H1 (cell line): ENCODE measurements around the gene ZC3H8. TPM values are rescaled to one million over a fixed set of nuclear protein-coding genes. Genes with fewer than 3 reads are reported as not detected.

Source experiments
- CTCF ChIA-PET: fragments of 300-600 bp; sonication (Branson Sonifier 250); formaldehyde crosslinking; loops from one replicate; lab custom pipeline; 2021; ENCODE audit not compliant: partially characterized antibody; lab: Charles Lee
- POLR2A ChIA-PET: fragments of 300-600 bp; sonication (Branson Sonifier 250); formaldehyde crosslinking; loops from one replicate; lab custom pipeline; 2021; ENCODE audit warnings: inconsistent platforms; ENCODE audit not compliant: partially characterized antibody; lab: Charles Lee
- DNase-seq, 2 experiments: peaks; one replicate each; pipeline versions ENCODE4 v3.0.0 to v3.0.0-alpha.2; 2010 to 2022; ENCODE audit warnings: low spot score in 2 of 2, low read depth in 1 of 2, mixed read lengths in 1 of 2
- FAIRE-seq: peaks from 2 replicates; lab custom pipeline; 2011; peaks lifted over from hg19 to GRCh38; lab: Jason Lieb, UNC
- H2AFZ ChIP-seq: 2 replicates; pipeline ENCODE4 v1.8.1; 2012; ENCODE audit warnings: low read length, inconsistent platforms
- H2AK5ac ChIP-seq: 2 replicates; pipeline ENCODE4 v1.6.1; 2013; ENCODE audit warnings: low read depth, low read length
- H2BK120ac ChIP-seq: replicated peaks from 2 replicates; pipeline ENCODE3; 2013; ENCODE audit warnings: low read depth, low read length, inconsistent platforms
- H2BK12ac ChIP-seq: 2 replicates; pipeline ENCODE4 v1.6.1; 2013; ENCODE audit warnings: low read depth, low read length
- H2BK15ac ChIP-seq: 2 replicates; pipeline ENCODE4 v1.6.1; 2013; ENCODE audit warnings: low read length
- H2BK20ac ChIP-seq: 2 replicates; pipeline ENCODE4 v1.6.1; 2013; ENCODE audit warnings: low read length
- H2BK5ac ChIP-seq: 2 replicates; pipeline ENCODE4 v1.6.1; 2013; ENCODE audit warnings: low read depth, low read length
- H3K14ac ChIP-seq: 2 replicates; pipeline ENCODE4 v1.6.1; 2013; ENCODE audit warnings: inconsistent platforms; ENCODE audit not compliant: insufficient read length
- H3K18ac ChIP-seq: 2 replicates; pipeline ENCODE4 v1.6.1; 2013; ENCODE audit warnings: low read length; ENCODE audit errors: extremely low read depth
- H3K23ac ChIP-seq: 2 replicates; pipeline ENCODE4 v1.6.1; 2013; ENCODE audit warnings: inconsistent platforms; ENCODE audit not compliant: insufficient read length
- H3K23me2 ChIP-seq: 2 replicates; pipeline ENCODE4 v1.6.1; 2013; ENCODE audit warnings: low read depth, low read length
- H3K27ac ChIP-seq: 2 replicates; pipeline ENCODE4 v1.6.1; 2011; ENCODE audit warnings: low read depth, low read length, inconsistent platforms
- H3K27me3 ChIP-seq, 4 experiments: replicated peaks in 1 of 4; 1 replicate in 1 of 4; 2 replicates in 3 of 4; pipeline versions ENCODE4 v1.6.1 to v1.8.1; 2011 to 2013; ENCODE audit warnings: low read length in 3 of 4, mild to moderate bottlenecking in 3 of 4, inconsistent platforms in 2 of 4, mixed read lengths in 2 of 4, moderate library complexity in 1 of 4; ENCODE audit not compliant: control insufficient read depth in 3 of 4, insufficient read depth in 3 of 4; ENCODE audit errors: extremely low read depth in 1 of 4
- H3K36me3 ChIP-seq, 4 experiments: 2 replicates each; pipeline versions ENCODE4 v1.6.1 to v1.8.1; 2011 to 2013; ENCODE audit warnings: mild to moderate bottlenecking in 4 of 4, low read length in 3 of 4, moderate library complexity in 2 of 4, control low read depth in 1 of 4, inconsistent platforms in 1 of 4; ENCODE audit not compliant: insufficient read depth in 4 of 4, control insufficient read depth in 2 of 4
- H3K4ac ChIP-seq: replicated peaks from 2 replicates; pipeline ENCODE3; 2013; ENCODE audit warnings: low read length, low read depth, mixed read lengths, inconsistent platforms; ENCODE audit not compliant: insufficient read length
- H3K4me1 ChIP-seq, 4 experiments: replicated peaks in 1 of 4; 1 replicate in 1 of 4; 2 replicates in 3 of 4; pipeline versions ENCODE4 v1.6.1 to v1.8.1; 2011 to 2013; ENCODE audit warnings: low read length in 3 of 4, inconsistent platforms in 2 of 4, mixed read lengths in 1 of 4; ENCODE audit not compliant: insufficient read depth in 4 of 4, control insufficient read depth in 3 of 4
- H3K4me2 ChIP-seq, 2 experiments: 2 replicates each; pipeline versions ENCODE4 v1.6.1 to v1.8.1; 2011 to 2013; ENCODE audit warnings: low read depth in 2 of 2, low read length in 2 of 2, control low read depth in 1 of 2, inconsistent platforms in 1 of 2, mild to moderate bottlenecking in 1 of 2; ENCODE audit not compliant: insufficient read depth in 1 of 2
- H3K4me3 ChIP-seq, 4 experiments: fragments of 200-600, 300-600 bp in 1 of 4; sonication (generic), shearing (Covaris generic), sonication (Bioruptor Twin) in 1 of 4; 2 replicates each; pipeline versions ENCODE4 v1.5.1 to v1.8.1; 2011 to 2016; ENCODE audit warnings: low read length in 4 of 4, low read depth in 3 of 4, control low read depth in 2 of 4, inconsistent platforms in 2 of 4, mild to moderate bottlenecking in 2 of 4, mixed read lengths in 1 of 4, moderate library complexity in 1 of 4; ENCODE audit not compliant: insufficient read depth in 2 of 4; ENCODE audit errors: extremely low read depth in 1 of 4
- H3K56ac ChIP-seq: replicated peaks from 2 replicates; pipeline ENCODE3; 2013; ENCODE audit warnings: low read depth, mild to moderate bottlenecking, mixed read lengths, low read length, inconsistent platforms; ENCODE audit not compliant: insufficient read length
- H3K79me1 ChIP-seq: 2 replicates; pipeline ENCODE4 v1.6.1; 2013; ENCODE audit warnings: low read depth, low read length, control low read depth
- H3K79me2 ChIP-seq, 2 experiments: 2 replicates each; pipeline versions ENCODE4 v1.6.1 to v1.8.1; 2012 to 2013; ENCODE audit warnings: low read length in 2 of 2, mild to moderate bottlenecking in 2 of 2, inconsistent platforms in 1 of 2; ENCODE audit not compliant: insufficient read depth in 2 of 2, control insufficient read depth in 1 of 2
- H3K9ac ChIP-seq, 4 experiments: replicated peaks in 1 of 4; 1 replicate in 1 of 4; 2 replicates in 3 of 4; pipeline versions ENCODE4 v1.6.1 to v1.8.1; 2011 to 2013; ENCODE audit warnings: low read depth in 3 of 4, low read length in 3 of 4, control low read depth in 2 of 4, mild to moderate bottlenecking in 2 of 4, moderate library complexity in 2 of 4, inconsistent platforms in 1 of 4; ENCODE audit errors: extremely low read depth in 1 of 4
- H3K9me3 ChIP-seq, 2 experiments: 2 replicates each; pipeline versions ENCODE4 v1.6.1 to v1.8.1; 2012 to 2013; ENCODE audit warnings: mild to moderate bottlenecking in 2 of 2, moderate library complexity in 2 of 2, control low read depth in 1 of 2, inconsistent platforms in 1 of 2, low read depth in 1 of 2, low read length in 1 of 2, mixed read lengths in 1 of 2; ENCODE audit not compliant: insufficient read depth in 2 of 2
- H4K20me1 ChIP-seq, 2 experiments: replicated peaks in 1 of 2; 2 replicates each; pipeline versions ENCODE3 to v1.8.1; 2011 to 2013; ENCODE audit warnings: inconsistent platforms in 2 of 2, low read length in 2 of 2, mild to moderate bottlenecking in 1 of 2; ENCODE audit not compliant: insufficient read depth in 2 of 2, control insufficient read depth in 1 of 2
- H4K5ac ChIP-seq: 2 replicates; pipeline ENCODE4 v1.6.1; 2013; ENCODE audit warnings: low read length, low read depth, mixed read lengths, inconsistent platforms; ENCODE audit not compliant: insufficient read length
- H4K8ac ChIP-seq: 2 replicates; pipeline ENCODE4 v1.8.0; 2013; ENCODE audit warnings: mild to moderate bottlenecking, moderate library complexity, low read length, inconsistent platforms; ENCODE audit not compliant: insufficient read depth; ENCODE audit errors: extremely low read depth
- H4K91ac ChIP-seq: replicated peaks from 2 replicates; pipeline ENCODE3; 2013; ENCODE audit warnings: low read length, mixed read lengths, inconsistent platforms; ENCODE audit not compliant: insufficient read length
- CBX5 ChIP-seq: fragments of 300-800, 300-1000 bp; sonication (generic); IDR thresholded peaks from 2 replicates; pipeline ENCODE4 v1.7.1; 2016; ENCODE audit warnings: antibody characterized with exemption, low read length, low read depth
- JUN ChIP-seq: IDR thresholded peaks from 2 replicates; pipeline ENCODE4 v1.6.1; 2011; ENCODE audit warnings: low read depth, mild to moderate bottlenecking, improper control_type of control experiment, low read length
- WGBS, 2 experiments: shearing (Covaris generic) in 1 of 2; methylation state at CpG; one replicate each; pipeline versions ENCODE4 v1.1.6 to v1.1.7; 2013 to 2015; ENCODE audit warnings: low lambda C conversion rate in 2 of 2, mixed read lengths in 2 of 2, inconsistent platforms in 1 of 2, low coverage in 1 of 2, missing lambda C conversion rate in 1 of 2; ENCODE audit not compliant: insufficient replicate concordance in 2 of 2, insufficient coverage in 1 of 2, insufficient read length in 1 of 2; ENCODE audit errors: extremely low coverage in 1 of 2, missing lambda C conversion rate in 1 of 2; 5-methylcytosine and 5-hydroxymethylcytosine counted together
- polyA plus RNA-seq, 7 experiments: library from polyadenylated mRNA; depleted of rRNA in 3 of 7; stranded (reverse) in 5 of 7; unstranded in 2 of 7; fragments of >200 nt in 5 of 7; fragments of 200-250 nt in 2 of 7; gene quantifications; 1 replicate in 5 of 7; 2 replicates in 1 of 7; 4 replicates in 1 of 7; pipeline versions ENCODE4 v1.2.1 to v1.2.3, GENCODE V29; 2011 to 2013; ENCODE audit warnings: missing spikeins in 2 of 7, mixed read lengths in 2 of 7
- total RNA-seq: library from RNA; stranded (reverse); fragmentation: NEBNext Ultra II Directional; extraction: Animal tissue kit (Norgen Biotek cat#: 25700); gene quantifications from 2 replicates; pipeline ENCODE4 v1.2.1, GENCODE V29; 2021

ZC3H8 gene
- total and polyA plus RNA-seq, 2 of the 8 experiments (the other 6 are each of a cell fraction or from before 2014, with no cell fraction given) = 1.9 to 7.1 TPM

GRCh38 chr2:112251271-112251670 lies 3.6 kb downstream of the ZC3H8 start:
- CTCF ChIA-PET = interaction anchor here (1.2 to 3.3 kb wide), 3 partner anchors 9 to 17 kb away, joined by 3 to 17 read pairs (median 3); no protein-coding TSS in a partner anchor

More at GRCh38 chr2:112251271-112251670, 3.6 kb downstream of the ZC3H8 start:
- no peak overlapping the region for H3K27ac ChIP-seq
- no peak overlapping the region for H4K5ac ChIP-seq
- H3K4me2 ChIP-seq = no peak overlapping the region
- DNase-seq (no peak), FAIRE-seq (no peak)
- H3K27me3 ChIP-seq = no peaks in the 10 kb centered on the region
- peaks cover 0 to 9% (median 1%) of the 10 kb centered on the region in 4 experiments; a peak in 3 of 8 replicates for H3K36me3 ChIP-seq
- H3K79me1 ChIP-seq = no peaks in the 10 kb centered on the region
- H2AK5ac ChIP-seq = no peak overlapping the region
- no peak overlapping the region for H3K9ac ChIP-seq
- H3K23ac ChIP-seq = no peak overlapping the region
- H3K23me2 ChIP-seq = no peaks in the 10 kb centered on the region; the same call in 1 of the 2 replicates
- no peak overlapping the region for H3K14ac ChIP-seq
- no peak overlapping the region for H4K91ac ChIP-seq
- no peak for TF ChIP-seq CBX5
- TF ChIP-seq JUN = no peak
- H2BK20ac ChIP-seq = no peak overlapping the region
- no peak overlapping the region for H4K8ac ChIP-seq
- no peak overlapping the region for H2AFZ ChIP-seq
- H3K18ac ChIP-seq = no peak overlapping the region
- no peak overlapping the region for H2BK12ac ChIP-seq
- no peaks in the 10 kb centered on the region for H3K9me3 ChIP-seq
- peaks cover 0 to 7% of the 10 kb centered on the region in 2 experiments; a peak in 1 of 4 replicates for H3K79me2 ChIP-seq
- WGBS, 2 experiments = 95% methylated on average over 3 of the region's 3 CpGs; no CpG with 5 or more reads in 1 of the 2 experiments
- H3K4ac ChIP-seq = no peak overlapping the region
- H3K56ac ChIP-seq = no peak overlapping the region
- no peaks in the 10 kb centered on the region for H4K20me1 ChIP-seq
- POLR2A ChIA-PET = interaction anchor here (1.3 kb wide), 1 partner anchor 10 kb away, joined by 4 read pairs; no protein-coding TSS in a partner anchor
- H3K4me3 ChIP-seq = no peak overlapping the region
- no peak overlapping the region for H2BK5ac ChIP-seq
- H2BK120ac ChIP-seq = no peak overlapping the region
- H3K4me1 ChIP-seq = no peaks in the 10 kb centered on the region
- no peak overlapping the region for H2BK15ac ChIP-seq
